Kidney epithelial cell (primary cell): ENCODE measurements around the gene TMEM134. TPM values are rescaled to one million over a fixed set of nuclear protein-coding genes. Genes with fewer than 3 reads are reported as not detected.

Experiments used
- DNase-seq: peaks from one replicate; pipeline ENCODE4 v3.0.0-alpha.2; 2010; ENCODE audit warnings: low read depth
- H3K27me3 ChIP-seq: 2 replicates; pipeline ENCODE4 v1.6.0; 2011; ENCODE audit warnings: low read length; ENCODE audit not compliant: control insufficient read depth, insufficient read depth
- H3K36me3 ChIP-seq: 2 replicates; pipeline ENCODE4 v1.5.1; 2011; ENCODE audit warnings: low read length; ENCODE audit not compliant: control insufficient read depth, insufficient read depth
- H3K4me3 ChIP-seq: 2 replicates; pipeline ENCODE4 v1.5.1; 2011; ENCODE audit warnings: low read depth, mild to moderate bottlenecking, control low read depth, low read length
- CTCF ChIP-seq: IDR thresholded peaks from 2 replicates; pipeline ENCODE4 v1.5.1; 2011; ENCODE audit warnings: mild to moderate bottlenecking, moderate library complexity, low read length, control low read depth, inconsistent platforms; ENCODE audit not compliant: insufficient read depth, poor library complexity, severe bottlenecking
- total RNA-seq: library from RNA; depleted of rRNA; stranded (reverse); fragments of >200 nt; gene quantifications from 2 replicates; pipeline ENCODE4 v1.2.3, GENCODE V29; 2015

The TMEM134 gene
- total RNA-seq, 1 donor from 2014 or later = 102 TPM

GRCh38 chr11:67422891-67423290 is 46.2 kb downstream of the TMEM134 start:
- Histone ChIP-seq H3K4me3 (no peak overlapping the region), H3K27me3 (no peaks in the 10 kb centered on the region), H3K36me3 (no peaks in the 10 kb centered on the region)
- no peak for DNase-seq
- no peak for TF ChIP-seq CTCF

GRCh38 chr11:67421430-67422031 is 47.5 kb downstream of the TMEM134 start:
- no peak for TF ChIP-seq CTCF
- Histone ChIP-seq H3K36me3 (no peaks in the 10 kb centered on the region), H3K27me3 (peaks cover 2% of the 10 kb centered on the region), H3K4me3 (no peak overlapping the region)
- DNase-seq = no peak

GRCh38 chr11:67420646-67421429 is 48.2 kb downstream of the TMEM134 start:
- TF ChIP-seq CTCF = no peak
- Histone ChIP-seq H3K27me3 (peaks cover 4% of the 10 kb centered on the region), H3K36me3 (no peaks in the 10 kb centered on the region), H3K4me3 (peak overlapping the region; percentile 35)
- no peak for DNase-seq

- Histone ChIP-seq H3K27me3 (peaks cover 6% of the 10 kb centered on the region), H3K4me3 (peak overlapping the region; percentile 35), H3K36me3 (no peaks in the 10 kb centered on the region)
- no peak for TF ChIP-seq CTCF
- DNase-seq = no peak
Measured at GRCh38 chr11:67420147-67420645, 48.9 kb downstream of the TMEM134 start.

GRCh38 chr11:67419325-67420049 is 49.6 kb downstream of the TMEM134 start:
- DNase-seq = no peak
- Histone ChIP-seq H3K27me3 (peaks cover 13% of the 10 kb centered on the region), H3K4me3 (no peak overlapping the region), H3K36me3 (no peaks in the 10 kb centered on the region)
- no peak for TF ChIP-seq CTCF
